AG08395 (cell line): Measurements from ENCODE around the gene RHCE.
"Not testable (repeated sequence)": the region's sequence is repeated elsewhere in the genome, so short reads cannot be mapped to it uniquely, and the experiment has no call there.

ENCODE experiments used
- DNase-seq: peaks from one replicate; pipeline ENCODE4 v3.0.0; 2012; ENCODE audit warnings: mixed read lengths, low spot score

Gene RHCE

DNA sequence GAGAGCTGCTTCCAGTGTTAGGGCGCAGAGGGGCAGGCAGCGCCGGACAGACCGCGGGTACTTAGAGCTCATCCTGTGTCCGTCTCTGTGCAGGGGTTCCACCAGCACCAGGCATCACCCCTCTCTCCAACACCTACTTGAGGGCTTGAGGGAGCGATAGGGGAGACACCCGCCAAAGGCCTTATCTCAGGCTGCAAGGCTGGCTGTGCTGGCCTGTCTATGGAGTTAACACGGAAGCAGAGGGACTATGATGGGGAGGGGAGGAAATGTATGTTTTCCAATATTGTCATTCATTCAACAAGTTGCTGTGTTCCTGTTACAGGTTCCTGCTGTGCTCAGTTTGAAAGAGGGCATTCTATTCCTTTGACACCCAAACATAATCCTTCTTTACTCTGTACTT lies at the start of gene RHCE:
RHCE (minus strand) TSS at position 111 of the 400 bp plus-strand sequence; CDS start at position 72, 39 bp downstream.
- not testable (repeated sequence) for DNase-seq

DNA sequence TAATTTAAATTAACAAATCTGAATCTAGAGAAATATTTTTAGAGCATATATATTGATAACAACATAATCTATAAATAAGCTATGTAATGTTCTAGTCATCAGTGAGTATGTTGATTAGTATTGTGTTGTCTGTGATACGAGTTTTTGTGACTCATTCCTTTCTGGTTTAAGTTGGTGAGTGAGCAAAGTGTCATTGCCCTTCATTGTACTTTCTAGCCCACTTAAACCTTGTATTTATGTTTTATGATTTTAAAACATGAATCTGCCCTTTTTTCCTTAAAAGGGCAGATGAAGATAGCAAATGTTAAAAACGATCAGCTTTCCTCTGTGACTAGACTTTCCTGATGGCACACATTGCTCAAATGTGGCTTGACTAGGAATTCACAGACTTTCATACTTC lies 48.6 kb upstream of the RHCE start:
- DNase-seq, result peak; percentile 41

DNA sequence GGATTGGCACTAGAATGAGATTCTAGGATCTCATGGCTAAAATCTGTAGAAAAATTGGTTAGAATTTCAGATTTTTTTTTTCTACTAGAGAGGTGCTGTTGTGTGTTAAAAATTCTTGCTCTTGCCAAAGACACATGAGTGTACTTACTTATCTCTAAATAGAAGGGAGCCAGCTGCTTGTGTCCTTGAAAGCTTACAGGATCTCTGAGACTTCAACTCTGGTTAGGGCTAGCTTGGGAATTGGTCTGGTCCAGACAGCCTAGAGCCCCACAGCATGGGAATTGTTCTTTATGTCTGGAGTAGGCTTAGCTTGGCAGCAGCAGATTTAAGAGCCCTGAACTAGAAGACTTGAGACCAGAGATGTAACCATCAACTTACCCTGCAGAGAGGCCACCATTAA lies 47.4 kb upstream of the RHCE start:
- no peak for DNase-seq

DNA sequence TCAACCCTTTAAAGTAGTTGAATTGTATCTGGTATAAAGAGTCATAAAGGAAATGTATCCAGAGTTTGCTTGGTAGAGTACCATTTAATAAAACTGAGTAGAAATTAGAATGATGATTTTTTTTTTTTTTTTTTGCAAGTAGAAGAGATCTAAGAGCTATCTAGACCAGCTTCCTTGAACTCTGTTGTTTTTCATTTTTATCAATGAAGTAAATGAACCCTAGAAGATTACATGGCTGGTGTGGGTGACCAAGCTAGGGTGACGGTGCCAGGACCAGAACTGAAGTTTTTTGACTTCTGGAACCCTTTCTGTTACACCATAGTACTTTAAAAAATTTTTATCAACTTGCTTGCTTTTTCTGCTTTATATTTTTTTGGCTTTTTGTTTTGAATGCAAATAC lies 47.0 kb upstream of the RHCE start:
- no peak for DNase-seq

DNA sequence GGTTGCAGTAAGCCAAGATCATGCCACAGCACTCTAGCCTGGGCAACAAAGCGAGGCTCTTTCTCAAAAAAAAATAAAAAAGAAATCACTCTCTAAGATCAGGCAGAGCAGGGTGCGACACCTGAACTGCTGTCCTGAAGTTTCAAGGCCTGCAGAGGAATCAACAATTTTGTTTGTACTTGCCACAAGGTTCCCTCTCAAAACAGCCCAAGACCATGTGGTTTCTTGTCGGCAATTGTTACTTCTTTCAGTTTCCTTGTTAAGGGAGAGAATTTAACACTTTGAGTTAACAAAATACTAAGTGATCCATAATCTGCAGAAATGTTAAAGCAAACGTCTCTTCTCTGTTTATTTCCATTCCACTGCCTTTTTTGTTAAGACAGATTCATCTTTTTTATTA lies 46.6 kb upstream of the RHCE start:
- no peak for DNase-seq

DNA sequence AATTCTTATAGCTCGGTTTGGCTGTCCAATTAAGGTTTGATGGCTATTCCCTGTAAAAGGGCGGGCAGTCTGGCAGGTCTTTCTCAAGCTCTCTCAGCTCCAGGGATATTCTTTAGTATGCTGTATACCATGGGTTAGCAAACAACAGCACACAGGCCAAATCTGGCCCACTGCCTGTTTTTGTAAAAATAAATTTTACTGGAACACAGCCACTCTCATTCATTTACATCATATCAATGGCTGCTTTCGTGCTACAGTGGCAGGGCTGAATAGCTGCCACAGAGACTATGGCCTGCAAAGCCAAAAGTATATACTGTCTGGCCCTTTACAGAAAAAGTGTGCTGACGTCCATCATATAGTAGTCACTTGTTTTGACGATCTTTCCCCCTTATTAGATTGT lies 42.1 kb upstream of the RHCE start:
- no peak for DNase-seq

DNA sequence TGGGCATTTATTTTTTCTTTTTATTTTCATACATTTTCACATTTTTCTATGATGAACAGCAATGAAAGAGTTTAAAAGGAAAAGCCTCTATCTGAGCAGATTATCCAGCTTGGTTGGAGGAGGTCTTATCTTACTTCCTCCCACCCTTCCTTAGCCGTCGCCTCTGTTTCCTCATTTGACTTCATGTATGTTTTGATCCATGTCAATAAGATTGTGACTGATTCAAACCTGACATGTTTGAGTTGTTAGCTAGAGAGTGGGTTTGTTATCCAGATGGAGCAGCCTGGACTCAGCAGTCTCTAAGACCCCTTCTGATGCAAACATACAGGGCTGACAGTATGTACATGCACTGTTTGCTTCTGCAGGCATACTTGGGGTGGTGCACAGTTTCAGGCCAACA lies 41.2 kb upstream of the RHCE start:
- no peak for DNase-seq

DNA sequence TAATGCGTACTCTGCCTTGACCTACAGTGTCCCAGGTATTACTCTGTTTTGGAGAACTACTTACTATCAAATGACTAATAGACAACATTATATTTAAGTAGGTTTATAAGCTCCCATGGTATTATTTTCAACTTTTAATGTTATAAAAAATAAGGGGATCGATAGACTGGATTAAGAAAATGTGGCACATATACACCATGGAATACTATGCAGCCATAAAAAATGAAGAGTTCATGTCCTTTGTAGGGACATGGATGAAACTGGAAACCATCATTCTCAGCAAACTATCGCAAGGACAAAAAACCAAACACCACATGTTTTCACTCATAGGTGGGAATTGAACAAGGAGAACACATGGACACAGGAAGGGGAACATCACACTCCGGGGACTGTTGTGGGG lies 40.2 kb upstream of the RHCE start:
- DNase-seq, result not testable (repeated sequence)

DNA sequence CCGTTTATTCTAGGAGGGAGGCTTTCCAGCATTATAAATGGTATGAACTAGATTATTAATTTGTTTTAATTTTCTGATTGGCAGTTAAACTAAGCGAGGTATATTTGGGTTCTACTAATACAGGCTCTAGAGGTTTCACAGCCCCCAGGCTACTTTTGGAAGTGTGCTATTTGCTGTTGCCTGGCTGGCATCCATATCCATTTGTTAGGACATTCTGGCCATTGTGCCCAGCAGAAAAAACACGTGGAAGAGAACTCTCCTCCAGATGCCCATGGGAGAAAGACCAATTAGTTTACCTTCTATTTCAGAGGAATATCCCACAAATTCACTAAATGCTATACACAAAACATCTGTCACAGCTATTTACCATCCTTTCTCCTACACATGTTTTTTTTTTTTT lies 39.4 kb upstream of the RHCE start:
- DNase-seq, result no peak

DNA sequence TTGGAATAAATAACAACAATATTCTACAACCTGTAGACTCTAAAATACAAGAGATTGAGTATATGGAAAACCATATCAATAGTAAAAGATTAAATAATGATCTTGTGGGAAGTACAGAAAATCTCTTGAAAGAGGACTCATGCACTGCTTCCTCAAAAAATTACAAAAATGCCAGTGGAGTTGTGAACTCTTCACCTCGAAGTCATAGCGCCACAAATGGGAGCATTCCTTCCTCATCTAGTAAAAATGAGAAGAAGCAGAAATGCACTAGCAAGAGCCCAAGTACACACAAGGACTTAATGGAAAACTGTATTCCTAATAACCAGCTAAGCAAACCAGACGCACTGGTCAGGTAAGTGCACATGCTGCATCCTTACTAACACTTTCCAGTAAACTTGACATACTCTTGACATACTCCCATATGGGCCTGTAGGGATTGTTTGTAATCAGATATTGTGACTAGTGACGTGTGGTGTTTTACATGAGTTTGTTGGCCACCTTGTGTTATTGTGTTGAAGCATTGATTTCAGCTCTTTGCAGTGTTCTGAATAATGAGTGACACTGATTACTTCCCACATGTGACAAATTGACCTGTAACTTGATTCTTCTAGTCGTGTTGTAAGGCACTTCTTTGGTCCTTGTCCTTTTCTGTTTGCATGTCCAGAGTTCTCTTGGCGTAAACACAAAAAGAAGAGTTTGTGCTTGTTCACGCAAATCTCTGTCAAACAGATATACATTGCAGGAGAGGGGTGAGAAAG lies 38.1 kb upstream of the RHCE start:
- no peak for DNase-seq

DNA sequence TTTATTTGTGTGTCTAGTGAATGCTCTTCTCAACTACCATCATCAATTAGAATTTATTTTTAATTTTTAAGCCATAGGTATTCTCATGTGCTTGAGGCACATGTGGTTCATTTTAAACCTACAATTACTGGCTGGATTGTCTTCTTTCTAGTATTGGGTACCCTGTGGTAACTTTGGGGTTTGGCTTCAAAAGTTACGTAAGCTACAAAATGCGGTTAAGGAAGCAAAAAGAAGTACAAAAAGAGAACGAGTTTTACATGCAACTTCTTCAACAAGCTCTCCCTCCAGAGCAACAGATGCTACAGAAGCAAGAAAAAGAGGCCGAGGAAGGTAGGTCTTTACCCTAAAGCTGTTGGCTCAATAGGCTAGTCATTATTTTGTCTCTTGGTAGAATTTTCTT lies 35.9 kb upstream of the RHCE start:
- no peak for DNase-seq

DNA sequence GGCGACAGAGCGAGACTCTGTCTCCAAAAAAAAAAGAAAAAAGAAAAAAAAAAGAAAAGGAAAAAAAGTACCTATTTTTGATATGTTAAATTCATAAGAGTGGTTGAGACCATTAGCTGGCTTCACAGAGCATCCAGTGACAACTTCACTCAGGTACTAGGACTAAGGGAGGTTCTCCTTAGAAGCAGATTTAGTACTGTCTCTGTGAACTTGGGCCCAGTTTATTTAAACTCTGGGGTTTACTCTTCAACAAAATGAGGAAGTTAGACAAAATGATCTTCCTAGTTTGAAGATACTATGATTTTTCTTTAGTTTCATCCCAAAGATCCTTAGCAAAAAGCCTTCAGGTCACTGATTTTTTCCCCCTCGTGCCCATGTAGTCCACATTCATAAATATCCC lies 31.3 kb upstream of the RHCE start:
- no peak for DNase-seq

DNA sequence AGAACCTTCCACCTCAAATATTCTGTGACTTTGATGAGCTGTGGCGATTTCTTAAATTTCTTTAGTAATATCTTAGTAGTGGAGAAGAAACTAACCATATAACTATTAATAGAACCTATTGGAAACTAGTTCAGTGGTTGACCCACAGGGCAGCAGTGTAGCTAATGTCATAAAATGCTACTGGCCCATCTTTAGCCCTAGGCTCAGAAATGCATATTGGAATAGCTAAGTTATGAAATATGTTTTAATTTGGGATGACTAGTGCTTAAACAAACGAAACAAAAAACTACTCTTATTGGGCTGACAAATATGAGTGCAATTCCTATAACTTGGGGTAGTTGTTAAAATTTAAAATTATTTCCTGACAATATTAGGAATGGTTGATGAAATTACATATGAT lies 30.3 kb upstream of the RHCE start:
- no peak for DNase-seq

DNA sequence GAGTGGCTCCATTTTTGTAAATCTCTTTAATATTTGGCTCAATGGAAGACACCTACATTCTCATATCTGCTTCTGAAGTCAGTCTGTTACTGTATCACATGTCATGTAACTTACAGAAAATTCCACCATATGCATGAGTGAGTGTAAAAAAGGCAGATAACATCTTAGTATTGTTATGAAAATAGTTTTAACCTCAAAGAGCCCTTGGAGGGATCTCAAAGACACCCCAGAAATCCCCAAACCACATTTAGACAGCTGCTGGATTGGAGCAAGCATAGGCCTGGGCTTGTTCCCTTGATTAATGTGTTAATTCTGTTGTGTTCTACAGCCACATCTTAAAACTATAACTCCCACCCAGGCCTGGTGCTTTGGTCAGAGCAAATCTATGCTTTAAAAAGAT lies 26.9 kb upstream of the RHCE start:
- no peak for DNase-seq

DNA sequence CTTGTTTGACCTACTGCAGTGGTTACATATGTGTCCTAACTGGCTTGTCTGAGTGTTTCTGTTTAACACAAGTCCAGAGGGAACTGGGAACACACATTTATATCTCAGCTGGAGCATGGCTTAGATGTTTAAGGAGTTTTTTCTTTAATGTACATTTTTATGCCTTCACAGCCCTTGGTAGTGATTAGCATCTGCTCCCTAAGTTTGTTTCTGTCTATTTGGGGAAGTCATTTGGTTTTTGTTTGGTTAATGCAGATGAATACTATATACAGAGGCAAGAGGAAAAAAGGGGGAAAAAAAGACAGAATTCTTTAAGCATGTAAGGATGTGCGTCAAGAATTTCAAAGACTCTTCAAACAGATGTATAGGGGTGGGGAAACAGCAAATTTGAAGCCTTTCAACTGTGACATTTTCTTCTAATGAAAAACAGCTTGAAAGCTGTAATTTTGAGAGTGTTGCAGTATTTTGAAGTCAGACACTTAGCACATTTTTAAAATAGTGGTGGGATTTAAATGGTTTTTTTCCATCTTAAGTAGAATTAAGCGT lies 25.4 kb upstream of the RHCE start:
- DNase-seq, result no peak

DNA sequence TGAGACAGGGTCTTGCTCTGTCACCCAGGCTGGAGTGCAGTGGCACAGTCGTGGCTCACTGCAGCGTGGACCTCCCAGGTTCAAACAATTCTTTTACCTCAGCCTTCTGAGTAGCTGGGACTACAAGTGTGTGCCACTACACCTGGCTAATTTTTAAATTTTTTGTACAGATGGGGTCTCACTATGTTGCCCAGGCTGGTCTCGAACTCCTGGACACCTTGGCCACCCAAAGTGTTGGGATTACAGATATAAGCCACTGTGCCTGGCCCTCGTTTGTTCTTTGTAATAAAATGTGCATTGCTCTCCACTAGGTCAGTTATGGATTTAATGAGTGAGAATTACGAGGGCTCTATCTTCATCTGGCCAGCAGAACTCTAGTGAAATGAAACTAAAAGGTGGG lies 24.0 kb upstream of the RHCE start:
- not testable (repeated sequence) for DNase-seq

DNA sequence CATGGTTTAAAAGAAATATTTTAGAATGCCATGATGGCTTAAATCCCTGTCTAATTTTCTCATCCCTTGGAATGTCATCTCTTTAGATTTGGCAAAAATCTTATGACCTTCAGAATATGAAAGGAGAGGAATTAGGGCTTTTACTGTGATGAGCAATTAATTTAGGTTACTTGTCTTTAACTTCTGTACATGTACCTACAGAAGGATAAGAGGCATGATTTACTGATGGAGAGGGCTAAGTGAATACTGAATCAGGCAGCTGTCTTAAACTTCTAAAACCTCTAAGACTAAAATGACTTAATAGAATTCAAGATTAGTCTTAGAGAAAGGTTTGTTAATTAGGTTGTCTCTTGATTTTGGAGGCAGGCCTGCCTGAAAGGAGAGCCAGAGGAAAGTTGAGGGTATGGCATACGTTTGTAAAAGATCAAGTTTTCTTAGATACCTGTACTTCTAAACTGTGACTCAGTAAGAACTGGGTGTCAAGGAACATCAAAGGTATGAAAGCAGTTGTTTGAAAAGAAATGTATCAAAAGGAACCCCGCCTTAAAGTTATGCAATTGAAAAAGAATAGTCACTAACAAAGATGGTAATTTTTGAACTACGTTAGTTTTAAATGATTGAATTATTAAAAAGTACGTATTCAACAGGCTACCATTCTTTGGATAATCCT lies 22.5 kb upstream of the RHCE start:
- DNase-seq, result no peak

DNA sequence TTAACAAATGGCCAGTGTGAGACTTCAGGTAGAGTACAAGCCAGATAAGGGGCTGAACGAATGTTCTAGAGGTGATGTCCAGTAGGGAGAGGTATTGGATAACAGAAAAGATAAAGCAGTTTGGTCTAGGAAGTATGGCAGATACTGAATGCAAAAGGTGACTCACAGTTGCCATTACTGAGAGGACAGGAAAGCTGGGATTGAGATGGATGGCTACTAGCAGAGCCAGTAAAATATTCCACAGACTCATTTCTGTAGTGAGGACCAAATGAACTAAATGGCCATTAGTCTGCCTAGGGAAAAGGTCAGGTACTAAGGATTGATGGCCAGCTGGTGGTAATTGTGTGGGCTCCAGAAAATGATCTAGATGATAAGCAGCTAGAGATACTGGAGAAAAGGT lies 21.6 kb upstream of the RHCE start:
- peak; percentile 34 for DNase-seq

DNA sequence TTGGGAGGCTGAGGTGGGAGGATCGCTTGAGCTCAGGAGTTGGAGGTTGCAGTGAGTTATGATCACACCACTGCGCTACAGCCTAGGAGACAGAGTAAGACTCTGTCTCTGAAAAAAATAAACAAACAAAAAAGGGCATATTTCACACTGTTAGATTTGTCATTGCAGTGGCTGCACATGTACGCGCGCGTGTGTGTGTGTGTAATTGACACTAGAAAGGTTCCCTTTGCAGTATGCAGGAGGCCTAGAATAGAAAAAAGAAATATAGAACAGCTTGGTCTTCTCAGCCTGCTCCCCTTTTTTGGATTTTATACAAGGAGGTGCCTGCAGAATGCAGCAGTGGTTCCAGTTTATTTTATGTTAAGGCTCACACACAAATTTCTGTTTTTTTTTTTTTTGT lies 18.7 kb upstream of the RHCE start:
- no peak for DNase-seq

DNA sequence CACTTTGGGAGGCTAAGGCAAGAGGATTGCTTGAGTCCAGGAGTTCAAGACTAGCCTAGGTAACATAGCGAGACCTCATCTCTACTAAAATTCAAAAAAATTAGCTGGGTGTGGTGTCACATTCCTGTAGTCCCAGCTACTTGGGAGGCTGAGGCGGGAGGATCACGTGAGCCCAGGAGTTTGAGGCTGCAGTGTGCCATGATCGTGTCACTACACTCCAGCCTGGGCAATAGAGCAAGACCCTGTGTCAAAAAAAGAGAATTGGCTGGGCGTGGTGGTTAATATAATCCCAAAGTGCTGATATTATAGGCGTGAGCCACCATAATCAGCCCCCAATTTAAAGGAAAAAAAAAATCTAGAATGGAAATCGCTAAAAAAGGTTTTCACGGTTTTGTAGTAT lies 17.0 kb upstream of the RHCE start:
- DNase-seq, result no peak

DNA sequence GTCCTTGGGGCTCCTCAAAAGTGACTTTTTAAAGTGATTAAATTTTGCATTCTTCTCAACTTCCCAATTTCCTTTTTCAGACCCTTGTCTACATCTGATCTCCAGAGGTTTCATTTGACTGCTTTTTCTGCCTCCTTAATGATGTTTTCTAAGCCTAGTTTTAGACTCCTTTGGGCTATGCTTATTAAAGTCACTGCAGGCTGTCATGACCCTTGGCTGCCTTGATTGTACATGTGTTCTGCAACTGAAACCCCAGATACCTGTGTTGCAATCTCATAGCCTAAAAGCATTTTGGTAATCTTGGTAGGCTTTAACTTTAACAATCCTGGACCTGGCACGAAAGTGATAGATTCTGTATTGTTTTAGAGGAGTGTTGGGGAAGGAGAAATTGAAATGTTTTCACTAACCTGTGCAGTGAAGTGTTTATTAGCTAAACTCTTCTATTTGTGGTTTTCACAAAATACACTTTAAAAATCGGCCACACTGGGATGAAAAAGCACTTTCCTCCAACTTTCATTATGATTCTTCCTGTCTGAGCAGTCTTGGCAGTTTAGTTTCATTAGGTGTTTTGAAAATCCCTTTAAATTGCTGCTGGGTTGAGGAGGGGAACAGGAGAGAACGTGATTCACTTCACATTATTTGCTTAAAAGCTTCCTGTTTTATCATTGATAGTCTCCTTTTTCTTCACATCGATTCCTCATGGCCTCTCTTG lies 14.9 kb upstream of the RHCE start:
- no peak for DNase-seq

DNA sequence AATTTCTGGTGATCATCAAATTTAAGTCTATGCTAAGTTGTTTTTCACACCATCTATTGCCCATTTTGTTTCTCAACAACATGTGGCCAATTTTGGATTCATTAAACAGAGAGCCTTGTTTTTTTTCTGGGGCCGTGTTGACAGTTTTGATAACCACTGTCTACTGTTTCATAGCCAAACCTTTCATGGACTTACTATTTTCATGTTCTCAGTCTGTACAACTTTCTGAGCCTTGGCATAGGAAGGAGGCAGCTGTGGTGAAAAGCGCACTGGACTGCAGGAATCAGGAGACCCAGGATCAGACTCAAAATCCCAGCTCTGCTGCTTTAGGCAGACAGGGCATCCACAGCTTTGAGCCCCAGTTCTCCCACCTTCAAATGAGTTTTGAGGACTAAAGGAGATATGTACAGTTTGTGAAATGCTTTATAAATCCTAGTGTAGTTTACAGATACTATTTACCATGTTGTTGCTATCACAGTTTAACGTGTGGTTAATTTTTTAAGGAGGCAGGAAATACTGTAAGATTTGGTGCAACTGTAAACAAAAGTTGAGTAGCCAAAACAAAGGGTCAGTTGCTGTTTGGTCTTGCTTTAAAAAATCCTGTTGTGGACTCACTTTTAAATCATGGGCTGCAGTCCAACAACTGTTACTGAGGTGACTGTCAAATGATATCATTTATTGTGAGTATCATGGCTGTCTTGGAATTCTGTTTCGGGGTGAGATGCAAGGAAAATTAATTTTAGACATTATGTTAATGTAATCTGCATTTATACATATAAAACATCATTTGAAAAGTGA lies 13.0 kb upstream of the RHCE start:
- peak; percentile 6 for DNase-seq
